HCT116 (cell line): ENCODE results near the gene ZNF746. TPM values are rescaled to one million over a fixed set of nuclear protein-coding genes. Genes with fewer than 3 reads are reported as not detected.

Source experiments
- ATAC-seq: fragments of 200-7000 bp; cut with Tn5 transposase; 2 replicates; pipeline ENCODE4 v1.9.1; 2020; ENCODE audit warnings: mild to moderate bottlenecking, moderate library complexity
- BruUV-seq: library from RNA; stranded (reverse); fragments of 400-500 nt; replicated peaks from 2 replicates; lab custom pipeline; 2021; lab: Mats Ljungman, UMichigan
- CTCF ChIA-PET: fragments of 300-600 bp; sonication (Branson Sonifier 250); formaldehyde crosslinking; loops from one replicate; lab custom pipeline; 2021; ENCODE audit warnings: antibody characterized with exemption; lab: Charles Lee
- POLR2A ChIA-PET: fragments of 300-600, 350-600 bp; sonication (Branson Sonifier 250); formaldehyde crosslinking; loops from one replicate; lab custom pipeline; 2021; ENCODE audit warnings: antibody characterized with exemption; lab: Charles Lee
- RAD21 ChIA-PET, 2 experiments: fragments of 300-600 bp; sonication (Branson Sonifier 250); formaldehyde crosslinking; loops; one replicate each; lab custom pipeline; 2023; ENCODE audit warnings: low total read pairs in 2 of 2; ENCODE audit not compliant: uncharacterized antibody in 2 of 2, unreplicated experiment in 2 of 2, low non-redundant PET in 1 of 2; lab: Charles Lee
- DNase-seq: peaks from one replicate; pipeline ENCODE4 v3.0.0-alpha.2; 2010; ENCODE audit warnings: low read depth, low spot score
- H2AFZ ChIP-seq: fragments of 200-600 bp; shearing (Covaris generic), sonication (generic); 2 replicates; pipeline ENCODE4 v1.6.1; 2017; ENCODE audit warnings: low read depth, mixed run types, mixed read lengths, antibody characterized with exemption, low read length; ENCODE audit not compliant: poor library complexity, severe bottlenecking
- H3K27ac ChIP-seq: 2 replicates; pipeline ENCODE4 v1.5.1; 2012; ENCODE audit warnings: low read depth, low read length
- H3K27me3 ChIP-seq: fragments of 200-600 bp; sonication (generic); 2 replicates; pipeline ENCODE4 v1.6.1; 2016; ENCODE audit warnings: mixed run types, low read length, mixed read lengths; ENCODE audit not compliant: insufficient read depth
- H3K36me3 ChIP-seq, 2 experiments: fragments of 200-500 bp in 1 of 2; fragments of 200-600 bp in 1 of 2; sonication (Bioruptor generic) in 1 of 2; sonication (generic) in 1 of 2; 2 replicates each; pipeline versions ENCODE4 v1.5.1 to v1.6.1; 2014 to 2016; ENCODE audit warnings: low read length in 2 of 2, inconsistent platforms in 1 of 2, mixed read lengths in 1 of 2, mixed run types in 1 of 2; ENCODE audit not compliant: insufficient read depth in 2 of 2, control insufficient read depth in 1 of 2
- H3K4me1 ChIP-seq, 2 experiments: fragments of 200-600 bp in 1 of 2; sonication (generic) in 1 of 2; 2 replicates each; pipeline versions ENCODE4 v1.5.1 to v1.6.1; 2012 to 2017; ENCODE audit warnings: low read length in 2 of 2, inconsistent platforms in 1 of 2, mild to moderate bottlenecking in 1 of 2, mixed read lengths in 1 of 2, mixed run types in 1 of 2, moderate library complexity in 1 of 2; ENCODE audit not compliant: insufficient read depth in 2 of 2, control insufficient read depth in 1 of 2
- H3K4me2 ChIP-seq: fragments of 200-600 bp; sonication (generic); 2 replicates; pipeline ENCODE4 v1.6.1; 2017; ENCODE audit warnings: mixed run types, low read length, mixed read lengths
- H3K4me3 ChIP-seq, 2 experiments: fragments of 200-600 bp in 1 of 2; sonication (generic) in 1 of 2; replicated peaks in 1 of 2; 2 replicates each; pipeline ENCODE4 v1.5.1; 2011 to 2016; ENCODE audit warnings: low read length in 2 of 2, control low read depth in 1 of 2, low read depth in 1 of 2, mild to moderate bottlenecking in 1 of 2, mixed read lengths in 1 of 2, mixed run types in 1 of 2
- H3K79me2 ChIP-seq: fragments of 200-600 bp; sonication (generic); 2 replicates; pipeline ENCODE4 v1.6.1; 2017; ENCODE audit warnings: mild to moderate bottlenecking, mixed run types, low read length, moderate library complexity, mixed read lengths; ENCODE audit not compliant: insufficient read depth
- H3K9ac ChIP-seq: fragments of 200-600 bp; sonication (generic); 2 replicates; pipeline ENCODE4 v1.6.1; 2016; ENCODE audit warnings: low read length, mixed read lengths
- H3K9me2 ChIP-seq: fragments of 200-600 bp; sonication (generic), shearing (Covaris generic); 2 replicates; pipeline ENCODE4 v1.6.1; 2017; ENCODE audit warnings: mixed run types, mild to moderate bottlenecking, moderate library complexity; ENCODE audit not compliant: insufficient read depth
- H3K9me3 ChIP-seq, 2 experiments: fragments of 200-500 bp in 1 of 2; fragments of 200-600 bp in 1 of 2; sonication (Bioruptor generic) in 1 of 2; sonication (generic) in 1 of 2; 2 replicates each; pipeline ENCODE4 v1.6.1; 2014 to 2017; ENCODE audit warnings: low read length in 2 of 2, mixed read lengths in 2 of 2, inconsistent platforms in 1 of 2, low read depth in 1 of 2, mild to moderate bottlenecking in 1 of 2, mixed run types in 1 of 2, moderate library complexity in 1 of 2; ENCODE audit not compliant: control insufficient read depth in 1 of 2, insufficient read depth in 1 of 2
- H4K20me1 ChIP-seq: fragments of 200-600 bp; sonication (generic), shearing (Covaris generic); 2 replicates; pipeline ENCODE4 v1.6.1; 2017; ENCODE audit warnings: mixed run types, mild to moderate bottlenecking, moderate library complexity; ENCODE audit not compliant: insufficient read depth
- ELF1 ChIP-seq: IDR thresholded peaks from 2 replicates; pipeline ENCODE4 v1.6.1; 2012; ENCODE audit warnings: low read depth, borderline replicate concordance
- EZH2 ChIP-seq: fragments of 200-600 bp; sonication (generic); IDR thresholded peaks from 2 replicates; pipeline ENCODE4 v1.6.1; 2017; ENCODE audit warnings: antibody characterized with exemption, mixed run types
- EZH2phosphoT487 ChIP-seq: fragments of 200-600 bp; IDR thresholded peaks from 2 replicates; pipeline ENCODE4 v1.6.1; 2018; ENCODE audit warnings: antibody characterized with exemption, borderline replicate concordance
- FOSL1 ChIP-seq: IDR thresholded peaks from 2 replicates; pipeline ENCODE4 v1.6.1; 2012; ENCODE audit warnings: low read depth
- POLR2A ChIP-seq: IDR thresholded peaks from 2 replicates; pipeline ENCODE4 v1.7.0; 2011; ENCODE audit warnings: borderline replicate concordance; ENCODE audit not compliant: insufficient read depth, insufficient read length; ENCODE audit errors: extremely low read depth
- RAD21 ChIP-seq: IDR thresholded peaks from 2 replicates; pipeline ENCODE4 v1.6.1; 2012; ENCODE audit warnings: low read depth, mild to moderate bottlenecking
- SIN3A ChIP-seq: IDR thresholded peaks from 2 replicates; pipeline ENCODE4 v1.6.1; 2012; ENCODE audit warnings: low read depth
- SP1 ChIP-seq: IDR thresholded peaks from 2 replicates; pipeline ENCODE4 v1.6.1; 2012; ENCODE audit warnings: low read depth
- YY1 ChIP-seq: IDR thresholded peaks from 2 replicates; pipeline ENCODE4 v1.6.1; 2011; ENCODE audit warnings: low read length, low read depth, moderate library complexity, mild to moderate bottlenecking; ENCODE audit not compliant: insufficient replicate concordance; ENCODE audit errors: extremely low read depth
- ZNF274 ChIP-seq: fragments of 200-500 bp; sonication (Bioruptor generic); IDR thresholded peaks from 2 replicates; pipeline ENCODE4 v1.6.1; 2014; ENCODE audit warnings: mild to moderate bottlenecking, low read depth, low read length, inconsistent platforms
- intact Hi-C: fragments of 100-400 bp; cut with micrococcal nuclease; formaldehyde crosslinking; loops from 2 replicates; pipeline ENCODE4 v1.10.0; 2022
- total RNA-seq: library from RNA; stranded (reverse); gene quantifications from one replicate; pipeline ENCODE4 v1.2.1, GENCODE V29; 2021; ENCODE audit not compliant: unreplicated experiment
- TF ChIP-seq, protein P1 (sequence below): IDR thresholded peaks from 2 replicates; pipeline ENCODE4 v1.6.1; 2012
- TF ChIP-seq, protein P2 (sequence below): IDR thresholded peaks from 2 replicates; pipeline ENCODE4 v1.6.1; 2012
- TF ChIP-seq, protein P3 (sequence below), 3 experiments: fragments of 200-600 bp in 1 of 3; sonication (generic) in 1 of 3; IDR thresholded peaks in 2 of 3; conservative IDR thresholded peaks in 1 of 3; 2 replicates each; pipeline ENCODE4 v1.5.1; 2012 to 2017; ENCODE audit warnings: low read depth in 2 of 3, low read length in 2 of 3, antibody characterized with exemption in 1 of 3, borderline replicate concordance in 1 of 3, control low read depth in 1 of 3, mild to moderate bottlenecking in 1 of 3, mixed read lengths in 1 of 3, mixed run types in 1 of 3, moderate library complexity in 1 of 3; ENCODE audit not compliant: insufficient read depth in 1 of 3
- TF ChIP-seq, protein P4 (sequence below): IDR thresholded peaks from 2 replicates; pipeline ENCODE4 v1.6.1; 2011; ENCODE audit warnings: mild to moderate bottlenecking, low read length, moderate library complexity; ENCODE audit not compliant: insufficient replicate concordance; ENCODE audit errors: extremely low read depth

The ZNF746 gene
- total RNA-seq, 1 experiment from 2014 or later, result 18.7 TPM

DNA sequence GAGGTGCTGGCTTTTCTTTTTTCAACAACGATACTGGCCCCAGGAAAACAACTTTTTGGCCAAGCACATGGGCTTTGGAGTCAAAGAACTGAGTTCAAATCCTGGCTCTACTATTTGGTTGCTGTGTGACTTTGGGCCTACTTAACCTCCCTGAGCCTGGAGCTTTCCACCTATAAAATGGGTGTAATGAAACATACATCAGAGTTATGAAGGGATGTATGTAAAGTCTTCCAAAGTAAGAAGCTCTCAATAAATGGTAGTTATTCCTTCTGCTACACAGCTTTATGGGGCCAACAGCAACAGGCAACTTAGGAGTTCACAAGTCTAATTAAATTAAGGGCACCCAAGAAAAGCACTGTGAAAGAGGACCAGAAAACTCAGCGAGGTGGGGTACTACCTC, 69.7 kb downstream of the ZNF746 start:
- H3K4me1 ChIP-seq, result no peaks in the 10 kb centered on the region
- no peak for TF ChIP-seq EZH2
- no peak for TF ChIP-seq RAD21
- TF ChIP-seq FOSL1, result no peak
- no peak for TF ChIP-seq ELF1
- no peak for TF ChIP-seq EZH2phosphoT487
- TF ChIP-seq YY1, result no peak
- TF ChIP-seq, protein P1, sequence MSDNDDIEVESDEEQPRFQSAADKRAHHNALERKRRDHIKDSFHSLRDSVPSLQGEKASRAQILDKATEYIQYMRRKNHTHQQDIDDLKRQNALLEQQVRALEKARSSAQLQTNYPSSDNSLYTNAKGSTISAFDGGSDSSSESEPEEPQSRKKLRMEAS, result no peak
- no peak for TF ChIP-seq POLR2A
- TF ChIP-seq, protein P2, sequence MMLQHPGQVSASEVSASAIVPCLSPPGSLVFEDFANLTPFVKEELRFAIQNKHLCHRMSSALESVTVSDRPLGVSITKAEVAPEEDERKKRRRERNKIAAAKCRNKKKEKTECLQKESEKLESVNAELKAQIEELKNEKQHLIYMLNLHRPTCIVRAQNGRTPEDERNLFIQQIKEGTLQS, result no peak
- TF ChIP-seq ZNF274, result no peak
- TF ChIP-seq, protein P3, sequence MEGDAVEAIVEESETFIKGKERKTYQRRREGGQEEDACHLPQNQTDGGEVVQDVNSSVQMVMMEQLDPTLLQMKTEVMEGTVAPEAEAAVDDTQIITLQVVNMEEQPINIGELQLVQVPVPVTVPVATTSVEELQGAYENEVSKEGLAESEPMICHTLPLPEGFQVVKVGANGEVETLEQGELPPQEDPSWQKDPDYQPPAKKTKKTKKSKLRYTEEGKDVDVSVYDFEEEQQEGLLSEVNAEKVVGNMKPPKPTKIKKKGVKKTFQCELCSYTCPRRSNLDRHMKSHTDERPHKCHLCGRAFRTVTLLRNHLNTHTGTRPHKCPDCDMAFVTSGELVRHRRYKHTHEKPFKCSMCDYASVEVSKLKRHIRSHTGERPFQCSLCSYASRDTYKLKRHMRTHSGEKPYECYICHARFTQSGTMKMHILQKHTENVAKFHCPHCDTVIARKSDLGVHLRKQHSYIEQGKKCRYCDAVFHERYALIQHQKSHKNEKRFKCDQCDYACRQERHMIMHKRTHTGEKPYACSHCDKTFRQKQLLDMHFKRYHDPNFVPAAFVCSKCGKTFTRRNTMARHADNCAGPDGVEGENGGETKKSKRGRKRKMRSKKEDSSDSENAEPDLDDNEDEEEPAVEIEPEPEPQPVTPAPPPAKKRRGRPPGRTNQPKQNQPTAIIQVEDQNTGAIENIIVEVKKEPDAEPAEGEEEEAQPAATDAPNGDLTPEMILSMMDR (IDR thresholded peaks at IDR 0.05 in 2 of 3, conservative IDR thresholded peaks at IDR 0.05 in 1 of 3; ENCODE audit: borderline replicate concordance in 1 of 3, insufficient read depth in 1 of 3, low read depth in 2 of 3, low read length in 2 of 3), result no peak
- no peak for TF ChIP-seq SIN3A
- TF ChIP-seq SP1, result no peak
- TF ChIP-seq, protein P4, sequence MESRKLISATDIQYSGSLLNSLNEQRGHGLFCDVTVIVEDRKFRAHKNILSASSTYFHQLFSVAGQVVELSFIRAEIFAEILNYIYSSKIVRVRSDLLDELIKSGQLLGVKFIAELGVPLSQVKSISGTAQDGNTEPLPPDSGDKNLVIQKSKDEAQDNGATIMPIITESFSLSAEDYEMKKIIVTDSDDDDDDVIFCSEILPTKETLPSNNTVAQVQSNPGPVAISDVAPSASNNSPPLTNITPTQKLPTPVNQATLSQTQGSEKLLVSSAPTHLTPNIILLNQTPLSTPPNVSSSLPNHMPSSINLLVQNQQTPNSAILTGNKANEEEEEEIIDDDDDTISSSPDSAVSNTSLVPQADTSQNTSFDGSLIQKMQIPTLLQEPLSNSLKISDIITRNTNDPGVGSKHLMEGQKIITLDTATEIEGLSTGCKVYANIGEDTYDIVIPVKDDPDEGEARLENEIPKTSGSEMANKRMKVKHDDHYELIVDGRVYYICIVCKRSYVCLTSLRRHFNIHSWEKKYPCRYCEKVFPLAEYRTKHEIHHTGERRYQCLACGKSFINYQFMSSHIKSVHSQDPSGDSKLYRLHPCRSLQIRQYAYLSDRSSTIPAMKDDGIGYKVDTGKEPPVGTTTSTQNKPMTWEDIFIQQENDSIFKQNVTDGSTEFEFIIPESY, result no peak
- CTCF ChIA-PET, result no interaction called here
- intact Hi-C loops, result no loop called here
- no peak overlapping the region for H2AFZ ChIP-seq
- H3K9me3 ChIP-seq, result no peaks in the 10 kb centered on the region
- ATAC-seq (no peak), DNase-seq (no peak)
- H3K27ac ChIP-seq, result no peak overlapping the region
- H3K27me3 ChIP-seq, result no peaks in the 10 kb centered on the region
- BruUV-seq, result no TSS peak
- POLR2A ChIA-PET, result no interaction called here
- peaks cover 3 to 8% of the 10 kb centered on the region in 2 experiments; a peak in 3 of 4 replicates for H3K36me3 ChIP-seq
- no peaks in the 10 kb centered on the region for H3K9me2 ChIP-seq
- no peaks in the 10 kb centered on the region for H3K79me2 ChIP-seq
- H4K20me1 ChIP-seq, result no peaks in the 10 kb centered on the region
- H3K9ac ChIP-seq, result no peak overlapping the region
- H3K4me2 ChIP-seq, result no peak overlapping the region
- RAD21 ChIA-PET, result no interaction called here
- H3K4me3 ChIP-seq, result no peak overlapping the region
